IPS DF 6.9 (cell line): Measurements from ENCODE around the gene FAM107B.
"Not testable (repeated sequence)": the region's sequence is repeated elsewhere in the genome, so short reads cannot be mapped to it uniquely, and the experiment has no call there.

Source experiments
- DNase-seq: peaks from one replicate; pipeline ENCODE4 v3.0.0-alpha.2; 2013; ENCODE audit warnings: low read depth, low spot score
- H3K27ac ChIP-seq: one replicate; pipeline ENCODE4 v1.5.1; 2013; ENCODE audit warnings: low read length, control low read depth
- H3K27me3 ChIP-seq: 2 replicates; pipeline ENCODE4 v1.6.1; 2013; ENCODE audit warnings: mild to moderate bottlenecking, low read length; ENCODE audit not compliant: control insufficient read depth, insufficient read depth
- H3K36me3 ChIP-seq: 2 replicates; pipeline ENCODE4 v1.6.1; 2013; ENCODE audit warnings: low read length; ENCODE audit not compliant: control insufficient read depth, insufficient read depth
- H3K4me1 ChIP-seq: 2 replicates; pipeline ENCODE4 v1.6.1; 2013; ENCODE audit warnings: low read length; ENCODE audit not compliant: control insufficient read depth, insufficient read depth
- H3K4me3 ChIP-seq: 2 replicates; pipeline ENCODE4 v1.5.1; 2013; ENCODE audit warnings: mild to moderate bottlenecking, low read length
- H3K9me3 ChIP-seq: 2 replicates; pipeline ENCODE4 v1.6.1; 2013; ENCODE audit warnings: low read length, inconsistent platforms; ENCODE audit not compliant: control insufficient read depth, insufficient read depth
- WGBS: extraction: QIAGEN DNeasy Blood & Tissue Kit; methylation state at CpG from one replicate; pipeline ENCODE4 v1.1.7; 2013; ENCODE audit warnings: mixed read lengths, missing lambda C conversion rate; ENCODE audit not compliant: insufficient read length, insufficient coverage; 5-methylcytosine and 5-hydroxymethylcytosine counted together

FAM107B gene

DNA sequence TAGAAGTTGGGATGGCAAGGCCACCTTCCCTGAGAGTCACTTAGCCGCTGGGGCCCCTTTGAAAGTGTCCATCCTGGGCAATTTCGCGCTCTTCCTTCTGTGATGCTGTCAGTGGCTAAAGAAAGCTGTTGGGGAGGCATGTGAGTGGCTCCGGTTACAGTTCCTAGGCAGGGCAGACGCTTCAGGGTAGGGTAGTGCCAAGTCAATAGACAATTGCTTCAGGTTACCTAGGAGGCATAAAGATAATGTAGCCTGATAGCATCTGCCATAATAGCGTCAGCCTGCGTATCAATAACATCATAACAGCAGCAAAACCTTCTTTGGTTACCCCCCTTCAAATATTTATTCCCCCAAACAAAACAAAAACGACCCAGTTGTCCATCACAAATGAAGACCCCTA lies at the start of gene FAM107B:
TSS of gene FAM107B (minus strand) at position 101 of the 400 bp plus-strand sequence. CDS start 234 bp downstream, outside the sequence.
- Histone ChIP-seq H3K4me3 (no peak within 1 kb of the TSS), H3K36me3 (no peaks in the 10 kb centered on the region), H3K4me1 (no peaks in the 10 kb centered on the region), H3K9me3 (no peaks in the 10 kb centered on the region), H3K27me3 (no peaks in the 10 kb centered on the region), H3K27ac (no peak within 1 kb of the TSS)
- whole genome bisulfite sequencing, result 100% methylated on average over 1 of the region's 8 CpGs
- DNase-seq, result no peak

DNA sequence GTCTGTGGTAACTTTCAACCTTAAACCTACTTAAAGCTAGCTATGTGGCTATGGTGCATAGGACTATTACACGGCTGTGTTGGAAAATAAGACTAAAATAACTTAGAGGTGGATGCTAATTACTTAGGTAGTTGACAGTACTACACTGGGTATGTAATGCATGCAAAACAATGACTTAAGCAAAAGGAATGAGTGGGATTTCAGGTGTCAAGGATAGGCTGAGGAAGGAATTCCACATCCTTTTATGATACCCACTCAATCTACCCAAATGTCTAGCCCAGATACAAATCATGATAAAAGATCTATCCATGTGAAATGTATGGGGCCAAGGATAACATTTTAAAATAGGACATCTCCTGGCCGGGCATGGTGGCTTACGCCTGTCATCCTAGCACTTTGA lies 49.3 kb upstream of the FAM107B start:
- no peaks in the 10 kb centered on the region for H3K27me3 ChIP-seq
- H3K27ac ChIP-seq, result no peak overlapping the region
- no peaks in the 10 kb centered on the region for H3K4me1 ChIP-seq
- WGBS, result no CpG with 5 or more reads among the region's 3 CpGs
- H3K9me3 ChIP-seq, result no peaks in the 10 kb centered on the region
- H3K4me3 ChIP-seq, result no peak overlapping the region
- no peak for DNase-seq
- no peaks in the 10 kb centered on the region for H3K36me3 ChIP-seq

DNA sequence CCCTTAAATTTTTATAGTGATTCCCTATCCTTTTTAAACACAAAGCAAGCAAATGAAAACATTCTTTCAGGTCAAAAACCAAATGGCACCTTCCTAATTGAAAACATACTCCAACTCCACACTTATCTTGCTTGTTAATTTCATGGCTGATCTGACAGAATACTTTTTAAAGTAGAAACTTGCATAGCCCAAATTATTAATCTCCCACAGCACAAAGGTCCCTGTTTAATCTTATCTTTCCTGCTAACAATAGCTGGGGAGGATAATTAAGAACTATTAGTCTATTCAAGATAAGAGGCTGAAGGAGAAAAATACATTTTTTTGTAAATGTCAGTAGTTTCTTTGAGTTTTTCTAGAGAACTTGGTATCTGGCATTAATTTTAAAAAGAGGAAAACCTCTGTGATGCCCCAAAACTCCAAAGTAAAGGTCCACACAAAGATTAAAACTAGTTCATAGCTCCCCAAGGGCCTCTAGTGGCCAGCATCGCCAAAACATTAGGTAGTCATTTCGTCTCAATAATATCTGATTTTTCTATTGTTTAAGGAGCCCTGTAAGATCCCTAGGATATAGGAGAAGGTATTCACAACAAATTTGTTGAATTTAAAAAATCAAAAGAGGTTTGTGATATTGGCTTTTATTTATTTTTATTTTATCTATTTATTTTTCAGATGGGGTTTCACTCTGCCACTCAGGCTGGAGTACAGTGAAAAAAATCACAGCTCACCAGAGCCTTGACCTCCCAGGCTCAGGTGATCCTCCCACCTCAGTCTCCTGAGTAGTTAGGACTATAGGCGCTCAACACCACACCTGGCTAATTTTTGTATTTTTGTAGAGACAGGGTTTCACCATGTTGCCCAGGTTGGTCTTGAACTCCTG lies 48.4 kb upstream of the FAM107B start:
- no CpG with 5 or more reads among the region's 3 CpGs for WGBS
- Histone ChIP-seq H3K27ac (no peak overlapping the region), H3K4me1 (no peaks in the 10 kb centered on the region), H3K36me3 (no peaks in the 10 kb centered on the region), H3K9me3 (no peaks in the 10 kb centered on the region), H3K27me3 (no peaks in the 10 kb centered on the region), H3K4me3 (no peak overlapping the region)
- no peak for DNase-seq

DNA sequence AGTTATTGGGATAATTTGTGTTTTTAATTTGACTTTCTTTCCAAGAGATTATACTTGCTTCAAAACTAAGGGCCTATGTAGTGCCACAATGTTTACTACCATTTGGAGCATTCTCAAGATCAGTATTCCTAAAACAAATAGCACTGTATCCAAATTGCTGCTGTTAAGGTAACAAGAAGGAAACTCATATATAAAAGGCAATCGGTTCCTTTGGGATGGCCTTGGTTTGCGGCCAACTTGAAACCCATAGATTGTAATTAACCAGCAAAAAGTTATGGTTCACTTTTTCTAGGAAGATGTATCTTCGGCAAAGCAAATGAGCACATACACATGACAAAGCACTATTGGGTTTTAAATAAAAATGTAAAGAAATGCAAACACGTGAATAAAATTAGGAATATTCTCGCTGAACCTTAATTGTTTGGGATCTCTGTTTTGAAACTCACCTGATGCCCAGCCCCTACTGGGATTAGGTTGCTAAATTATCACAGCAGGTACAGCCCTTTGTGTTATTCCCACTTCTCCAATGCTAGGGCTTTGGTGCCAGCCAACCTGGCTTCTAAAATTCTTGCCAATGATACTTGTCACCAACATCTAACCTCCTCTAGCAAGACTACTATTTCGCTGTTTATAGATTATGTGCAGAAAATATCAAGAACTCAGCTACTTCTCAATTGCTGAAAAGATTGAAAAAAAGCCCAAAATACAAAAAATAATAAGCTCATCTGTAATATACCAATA lies 47.1 kb upstream of the FAM107B start:
- DNase-seq, result no peak
- H3K27me3 ChIP-seq, result no peaks in the 10 kb centered on the region
- H3K4me1 ChIP-seq, result no peaks in the 10 kb centered on the region
- no peak overlapping the region for H3K27ac ChIP-seq
- no CpG with 5 or more reads among the region's 6 CpGs for WGBS
- H3K36me3 ChIP-seq, result no peaks in the 10 kb centered on the region
- no peak overlapping the region for H3K4me3 ChIP-seq
- H3K9me3 ChIP-seq, result no peaks in the 10 kb centered on the region

DNA sequence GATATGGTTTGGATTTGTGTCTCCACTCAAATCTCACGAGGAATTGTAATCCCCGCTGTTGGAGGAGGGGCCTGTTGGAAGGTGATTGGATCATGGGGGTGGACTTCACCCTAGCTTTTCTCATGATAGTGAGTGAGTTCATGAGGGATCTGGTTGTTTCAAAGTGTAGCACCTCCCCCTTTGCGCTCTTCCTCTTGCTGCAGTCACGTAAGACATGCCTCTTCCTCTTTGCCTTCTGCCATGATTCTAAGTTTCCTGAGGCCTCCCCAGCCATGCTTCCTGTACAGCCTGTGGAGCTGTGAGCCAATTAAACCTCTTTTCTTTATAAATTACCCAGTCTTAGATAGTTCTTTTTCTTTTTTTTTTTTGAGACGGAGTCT lies 46.1 kb upstream of the FAM107B start:
- no peaks in the 10 kb centered on the region for H3K27me3 ChIP-seq
- no peak overlapping the region for H3K4me3 ChIP-seq
- H3K27ac ChIP-seq, result no peak overlapping the region
- WGBS, result no CpG with 5 or more reads among the region's 5 CpGs
- H3K4me1 ChIP-seq, result no peaks in the 10 kb centered on the region
- no peaks in the 10 kb centered on the region for H3K36me3 ChIP-seq
- no peak for DNase-seq
- no peaks in the 10 kb centered on the region for H3K9me3 ChIP-seq

DNA sequence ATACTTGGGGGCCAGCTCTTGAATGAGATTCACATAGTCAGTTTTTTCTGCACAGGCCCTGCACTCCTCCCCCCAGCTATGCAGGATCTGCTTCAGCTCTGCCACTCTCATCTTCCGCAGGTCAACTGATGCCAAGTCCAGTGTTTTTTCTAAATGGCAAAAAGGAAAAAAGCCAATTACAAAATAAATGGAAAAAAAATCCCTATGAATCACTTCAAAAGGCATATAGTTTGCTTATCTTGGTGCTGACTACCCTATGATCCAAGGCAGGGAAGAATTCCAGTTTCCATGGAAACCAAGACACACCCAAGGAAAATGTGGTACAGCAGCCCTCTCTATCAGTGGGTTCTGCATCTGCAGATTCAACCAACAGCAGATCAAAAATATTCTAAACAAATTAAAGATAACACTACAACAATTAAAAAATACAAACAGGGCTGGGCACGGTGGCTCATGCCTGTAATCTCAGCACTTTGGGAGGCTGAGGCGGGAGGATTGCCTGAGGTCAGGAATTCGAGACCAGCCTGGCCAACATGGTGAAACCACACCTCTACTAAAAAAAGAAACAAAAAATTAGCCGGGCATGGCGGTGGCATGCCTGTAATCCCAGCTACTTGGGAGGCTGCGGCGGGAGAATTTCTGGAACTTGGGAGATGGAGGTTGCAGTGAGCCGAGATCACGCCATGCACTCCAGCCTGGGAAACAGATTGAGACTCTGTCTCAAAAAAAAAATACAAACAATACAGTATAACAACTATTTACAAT lies 45.5 kb upstream of the FAM107B start:
- Histone ChIP-seq H3K4me3 (no peak overlapping the region), H3K27me3 (no peaks in the 10 kb centered on the region), H3K9me3 (no peaks in the 10 kb centered on the region), H3K27ac (no peak overlapping the region), H3K4me1 (no peaks in the 10 kb centered on the region), H3K36me3 (no peaks in the 10 kb centered on the region)
- no CpG with 5 or more reads among the region's 10 CpGs for WGBS
- no peak for DNase-seq

DNA sequence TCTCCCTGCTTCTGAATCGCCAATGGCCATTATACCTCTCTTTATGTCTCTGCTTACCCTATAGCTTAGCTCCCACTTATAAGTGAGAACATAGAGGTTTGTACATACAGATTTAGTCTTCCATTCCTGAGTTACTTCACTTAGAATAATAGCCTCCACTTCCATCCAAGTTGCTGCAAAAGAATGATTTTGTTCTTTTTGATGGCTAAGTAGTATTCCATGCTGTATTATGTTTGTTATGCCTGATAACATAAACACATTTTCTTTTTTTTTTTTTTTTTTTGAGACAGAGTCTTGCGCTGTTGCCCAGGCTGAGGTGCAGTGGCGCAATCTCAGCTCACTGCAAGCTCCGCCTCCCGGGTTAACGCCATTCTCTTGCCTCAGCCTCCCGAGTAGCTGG lies 42.0 kb upstream of the FAM107B start:
- no CpG with 5 or more reads among the region's 7 CpGs for WGBS
- H3K27me3 ChIP-seq, H3K27ac ChIP-seq, H3K4me1 ChIP-seq, H3K4me3 ChIP-seq, DNase-seq, H3K36me3 ChIP-seq, H3K9me3 ChIP-seq: not testable (repeated sequence)

DNA sequence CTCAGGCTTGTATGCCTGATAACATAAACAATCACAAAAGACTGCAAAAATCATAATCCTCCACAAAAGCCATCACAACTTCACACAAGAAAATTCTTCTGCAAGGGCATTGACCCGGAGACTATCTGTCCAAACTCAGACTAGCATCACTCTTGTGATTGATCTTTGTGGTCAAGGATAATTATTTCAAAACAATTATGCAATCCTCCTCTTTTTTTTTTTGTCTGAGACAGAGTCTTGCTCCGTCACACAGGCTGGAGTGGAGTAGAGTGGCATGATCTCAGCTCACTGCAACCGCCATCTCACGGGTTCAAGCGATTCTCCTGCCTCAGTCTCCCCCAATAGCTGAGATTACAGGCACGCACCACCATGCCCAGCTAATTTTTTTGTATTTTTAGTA lies 41.0 kb upstream of the FAM107B start:
- no peak for DNase-seq
- H3K4me1 ChIP-seq, result no peaks in the 10 kb centered on the region
- no peaks in the 10 kb centered on the region for H3K27me3 ChIP-seq
- no peaks in the 10 kb centered on the region for H3K36me3 ChIP-seq
- no peak overlapping the region for H3K4me3 ChIP-seq
- no peak overlapping the region for H3K27ac ChIP-seq
- WGBS, result no CpG with 5 or more reads among the region's 6 CpGs
- no peaks in the 10 kb centered on the region for H3K9me3 ChIP-seq

DNA sequence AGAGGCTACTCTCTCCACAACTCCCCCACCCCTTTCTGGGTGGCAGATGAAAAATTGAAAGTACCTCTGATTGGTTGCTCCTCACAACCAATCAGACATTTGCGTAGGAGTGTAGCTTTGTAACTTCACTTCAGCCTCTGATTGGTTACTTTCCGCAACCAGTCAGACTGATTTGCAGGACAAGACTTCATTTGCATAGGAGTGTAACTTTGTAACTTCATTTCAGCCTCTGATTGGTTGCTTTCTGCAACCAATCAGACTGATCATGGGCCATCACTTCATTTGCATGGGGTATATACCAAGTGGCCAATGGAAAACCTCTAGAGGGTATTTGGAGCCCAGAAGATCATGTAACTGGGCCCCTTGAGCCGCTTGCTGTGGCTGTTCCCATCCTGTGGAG lies 37.6 kb upstream of the FAM107B start:
- no peaks in the 10 kb centered on the region for H3K36me3 ChIP-seq
- H3K4me1 ChIP-seq, result no peaks in the 10 kb centered on the region
- H3K9me3 ChIP-seq, result no peaks in the 10 kb centered on the region
- H3K27me3 ChIP-seq, result no peaks in the 10 kb centered on the region
- WGBS, result no CpG with 5 or more reads among the region's 3 CpGs
- no peak for DNase-seq
- no peak overlapping the region for H3K27ac ChIP-seq
- H3K4me3 ChIP-seq, result no peak overlapping the region
